Heart right ventricle (tissue), 16 donors: ENCODE data around the gene SBF2. TPM values are rescaled to one million over a fixed set of nuclear protein-coding genes. Genes with fewer than 3 reads are reported as not detected.
A peak's percentile ranks its signal among the peaks of the same experiment; 100 is the strongest.
"Not testable (repeated sequence)": the region's sequence is repeated elsewhere in the genome, so short reads cannot be mapped to it uniquely, and the experiment has no call there.

Source experiments
- ATAC-seq, 8 donors: fragments of 200-7000 bp; cut with Tn5 transposase; one replicate each; pipeline ENCODE4 v1.9.1; 2020; ENCODE audit warnings: mild to moderate bottlenecking in 8 of 8, moderate library complexity in 8 of 8, moderate number of reproducible peaks in 1 of 8
- DNase-seq, 2 donors: peaks; one replicate each; pipeline ENCODE4 v3.0.0-alpha.2; 2020
- H3K27ac ChIP-seq, 10 donors: fragments of 200-600 bp; sonication (generic) in 2 of 10; one replicate each; pipeline versions ENCODE4 v1.5.0 to v1.8.0; 2020 to 2022; ENCODE audit warnings: mild to moderate bottlenecking in 3 of 10
- H3K27me3 ChIP-seq, 7 donors: fragments of 200-600 bp; one replicate each; pipeline ENCODE4 v1.8.0; 2021 to 2022; ENCODE audit warnings: mild to moderate bottlenecking in 2 of 7
- H3K36me3 ChIP-seq, 9 donors: fragments of 200-600 bp; sonication (generic) in 1 of 9; one replicate each; pipeline versions ENCODE4 v1.5.0 to v1.8.0; 2020 to 2022; ENCODE audit warnings: mild to moderate bottlenecking in 2 of 9
- H3K4me1 ChIP-seq, 9 donors: fragments of 200-600 bp; sonication (generic) in 1 of 9; one replicate each; pipeline versions ENCODE4 v1.5.0 to v1.8.0; 2020 to 2022; ENCODE audit warnings: mild to moderate bottlenecking in 4 of 9
- H3K4me3 ChIP-seq, 10 donors: fragments of 200-600 bp; sonication (generic) in 2 of 10; one replicate each; pipeline versions ENCODE4 v1.5.0 to v1.8.0; 2020 to 2022; ENCODE audit warnings: mild to moderate bottlenecking in 7 of 10, moderate library complexity in 2 of 10
- H3K9me3 ChIP-seq, 11 donors: fragments of 200-600 bp in 10 of 11; sonication (generic) in 2 of 11; one replicate each; pipeline versions ENCODE4 v1.5.0 to v1.8.0; 2013 to 2022; ENCODE audit warnings: mild to moderate bottlenecking in 2 of 11, control low read depth in 1 of 11, moderate library complexity in 1 of 11
- WGBS, 2 donors: extraction: QIAGEN DNeasy Blood & Tissue Kit; methylation state at CpG; one replicate each; pipeline ENCODE4 v1.1.7; 2013; ENCODE audit warnings: inconsistent platforms in 1 of 2; 5-methylcytosine and 5-hydroxymethylcytosine counted together
- intact Hi-C, 10 donors: fragments of 100-400 bp; cut with DNase I; formaldehyde crosslinking; loops; one replicate each; pipeline versions ENCODE4 v1.11.1 to v1.14.2; 2022
- polyA plus RNA-seq, 2 donors: library from polyadenylated mRNA; stranded (reverse); fragments of 200-250 nt; gene quantifications; one replicate each; pipeline ENCODE4 v1.2.3, GENCODE V29; 2013
- total RNA-seq, 10 donors: library from RNA; stranded (reverse); fragmentation: NEBNext Ultra II Directional in 3 of 10; extraction: Animal tissue kit (Norgen Biotek cat#: 25700) in 3 of 10; gene quantifications; one replicate each; pipeline versions ENCODE4 v1.2.1 to v1.2.4, GENCODE V29; 2021 to 2023
- TF ChIP-seq, protein P1 (sequence below), 9 donors: fragments of 200-600 bp; sonication (generic) in 2 of 9; IDR thresholded peaks; one replicate each; pipeline versions ENCODE4 v1.5.0 to v1.8.0; 2021 to 2022; ENCODE audit warnings: antibody characterized with exemption in 9 of 9, mild to moderate bottlenecking in 5 of 9, moderate library complexity in 1 of 9
- donor health status: Arrhythmogenic right ventricular cardiomyopathy.
- donor health status: ischemic (EF 13 %, LVEDD 7.1; RV severe dilation, severe dysfunction).
- donor health status: healthy with polysubstance abuse.
- donor health status: DM: no; HTN: yes; CAD: no.
- donor health status: DM: no; HTN: no; CAD: no.
- donor health status: ischemic (EF 25% LVEDD 6.9; RV normal size, moderate dysfunction).
- donor health status: ischemic (EF 25% LVEDD 5.7; RV mildly dilated, moderate dysfunction).
- donor health status: healthy.
- donor health status: DM: yes; HTN: yes; CAD: no.
- donor health status: Ischemic cardiomyopathy.
- donor health status: ischemic (EF 35%, LVEDD 5.7; RV mildly dilated, moderate dysfunction).
- donor health status: nonischemic (EF 11% LVEDD 7.7; RV severe dilation, severe dysfunction).
- donor health status: DM: yes; HTN: yes; CAD: no.
- donor health status: PGD.
- donor health status: ischemic (EF 29% LVEDD 5.4; RV normal size, mild dysfunction).
- donor health status: nonischemic (EF 23%, LVEDD 6.1; RV moderate dilation, normal function).

SBF2 gene
- total and polyA plus RNA-seq, 12 donors: 8.9 to 27.1 (median 21.2) TPM

- H3K27ac ChIP-seq: peak overlapping the region in 4 of 10 donors; percentile 17 to 51 (median 36)
- ATAC-seq: no peak
- 76 to 82% methylated on average over 5 of the region's 5 CpGs for WGBS, 2 donors
Measured at GRCh38 chr11:9747828-9748227, 546.2 kb downstream of the SBF2 start.

GRCh38 chr11:9747229-9747628 lies 546.8 kb downstream of the SBF2 start:
- intact Hi-C loops: loop anchor here in 9 of 10 donors (5.0 to 10.0 kb wide), 7 partner anchors 82 to 212 kb away; partner anchors contain the start of gene SWAP70 (in 1 of the 9)
- H3K4me3 ChIP-seq: no peak overlapping the region
- no peak for ATAC-seq
- no peaks in the 10 kb centered on the region for H3K27me3 ChIP-seq
- TF ChIP-seq, protein P1, sequence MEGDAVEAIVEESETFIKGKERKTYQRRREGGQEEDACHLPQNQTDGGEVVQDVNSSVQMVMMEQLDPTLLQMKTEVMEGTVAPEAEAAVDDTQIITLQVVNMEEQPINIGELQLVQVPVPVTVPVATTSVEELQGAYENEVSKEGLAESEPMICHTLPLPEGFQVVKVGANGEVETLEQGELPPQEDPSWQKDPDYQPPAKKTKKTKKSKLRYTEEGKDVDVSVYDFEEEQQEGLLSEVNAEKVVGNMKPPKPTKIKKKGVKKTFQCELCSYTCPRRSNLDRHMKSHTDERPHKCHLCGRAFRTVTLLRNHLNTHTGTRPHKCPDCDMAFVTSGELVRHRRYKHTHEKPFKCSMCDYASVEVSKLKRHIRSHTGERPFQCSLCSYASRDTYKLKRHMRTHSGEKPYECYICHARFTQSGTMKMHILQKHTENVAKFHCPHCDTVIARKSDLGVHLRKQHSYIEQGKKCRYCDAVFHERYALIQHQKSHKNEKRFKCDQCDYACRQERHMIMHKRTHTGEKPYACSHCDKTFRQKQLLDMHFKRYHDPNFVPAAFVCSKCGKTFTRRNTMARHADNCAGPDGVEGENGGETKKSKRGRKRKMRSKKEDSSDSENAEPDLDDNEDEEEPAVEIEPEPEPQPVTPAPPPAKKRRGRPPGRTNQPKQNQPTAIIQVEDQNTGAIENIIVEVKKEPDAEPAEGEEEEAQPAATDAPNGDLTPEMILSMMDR (IDR thresholded peaks at IDR 0.05): no peak
- H3K9me3 ChIP-seq: no peaks in the 10 kb centered on the region
- DNase-seq: no peak
- H3K27ac ChIP-seq: peak overlapping the region in 1 of 10 donors; percentile 51
- H3K36me3 ChIP-seq: peaks cover 0 to 91% (median 13%) of the 10 kb centered on the region in 9 donors
- 71 to 79% methylated on average over 1 of the region's 1 CpG for WGBS, 2 donors
- peaks cover 0 to 23% (median 12%) of the 10 kb centered on the region in 9 donors for H3K4me1 ChIP-seq

More at GRCh38 chr11:9747828-9748227, 546.2 kb downstream of the SBF2 start:
- Histone ChIP-seq H3K27me3 (no peaks in the 10 kb centered on the region), H3K4me1 (peaks cover 0 to 25% (median 16%) of the 10 kb centered on the region in 9 donors), H3K36me3 (peaks cover 0 to 90% (median 9%) of the 10 kb centered on the region in 9 donors), H3K4me3 (no peak overlapping the region), H3K9me3 (no peaks in the 10 kb centered on the region)
- no peak for DNase-seq
- intact Hi-C loops: loop anchor here (1.0 to 10.0 kb wide), 10 partner anchors 83 to 213 kb away; partner anchors contain the start of gene SWAP70 (in 1 of the 10)
- TF ChIP-seq, protein P1 (IDR thresholded peaks at IDR 0.05): no peak

- Histone ChIP-seq H3K9me3 (no peaks in the 10 kb centered on the region), H3K4me3 (no peak overlapping the region), H3K4me1 (peaks cover 0 to 19% (median 10%) of the 10 kb centered on the region in 9 donors), H3K36me3 (peaks cover 0 to 92% (median 22%) of the 10 kb centered on the region in 9 donors), H3K27ac (no peak overlapping the region), H3K27me3 (no peaks in the 10 kb centered on the region)
- 80 to 82% methylated on average over 7 of the region's 7 CpGs for WGBS, 2 donors
- ATAC-seq (no peak), DNase-seq (no peak)
- TF ChIP-seq, protein P1 (IDR thresholded peaks at IDR 0.05): no peak
- intact Hi-C loops: loop anchor here in 9 of 10 donors (5.0 to 10.0 kb wide), 7 partner anchors 81 to 211 kb away; partner anchors contain the start of gene SWAP70 (in 1 of the 9)
Measured at GRCh38 chr11:9745411-9746211, 548.4 kb downstream of the SBF2 start.

DNA sequence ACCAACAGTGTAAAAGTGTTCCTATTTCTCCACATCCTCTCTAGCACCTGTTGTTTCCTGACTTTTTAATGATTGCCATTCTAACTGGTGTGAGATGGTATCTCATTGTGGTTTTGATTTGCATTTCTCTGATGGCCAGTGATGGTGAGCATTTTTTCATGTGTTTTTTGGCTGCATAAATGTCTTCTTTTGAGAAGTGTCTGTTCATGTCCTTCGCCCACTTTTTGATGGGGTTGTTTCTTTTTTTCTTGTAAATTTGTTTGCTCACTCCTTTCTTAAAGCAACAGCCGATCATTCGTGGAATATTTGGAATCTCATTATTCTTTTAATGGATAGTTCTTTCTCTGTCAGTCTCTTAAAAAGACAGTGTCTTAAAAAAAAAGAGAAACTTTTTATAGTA lies 550.5 kb downstream of the SBF2 start:
- H3K27me3 ChIP-seq, ATAC-seq, H3K9me3 ChIP-seq, DNase-seq, H3K4me3 ChIP-seq, H3K27ac ChIP-seq: not testable (repeated sequence)
- intact Hi-C loops: loop anchor here in 4 of 10 donors (10.0 kb wide), 4 partner anchors 79 to 209 kb away; partner anchors contain the start of gene SWAP70 (in 1 of the 4)
- Histone ChIP-seq H3K36me3 (peaks cover 0 to 92% (median 25%) of the 10 kb centered on the region in 9 donors), H3K4me1 (peaks cover 0 to 24% (median 17%) of the 10 kb centered on the region in 9 donors)
- WGBS, 2 donors: 87 to 94% methylated on average over 3 of the region's 3 CpGs
